Measurements from ENCODE around the gene SEPTIN5. TPM values are rescaled to one million over a fixed set of nuclear protein-coding genes. Genes with fewer than 3 reads are reported as not detected.

The SEPTIN5 gene
- total and polyA plus RNA-seq, 9 of the 15 experiments (the other 6 are each of a cell fraction or from before 2014, with no cell fraction given), result 0.03 to 195 (median 119) TPM

DNA sequence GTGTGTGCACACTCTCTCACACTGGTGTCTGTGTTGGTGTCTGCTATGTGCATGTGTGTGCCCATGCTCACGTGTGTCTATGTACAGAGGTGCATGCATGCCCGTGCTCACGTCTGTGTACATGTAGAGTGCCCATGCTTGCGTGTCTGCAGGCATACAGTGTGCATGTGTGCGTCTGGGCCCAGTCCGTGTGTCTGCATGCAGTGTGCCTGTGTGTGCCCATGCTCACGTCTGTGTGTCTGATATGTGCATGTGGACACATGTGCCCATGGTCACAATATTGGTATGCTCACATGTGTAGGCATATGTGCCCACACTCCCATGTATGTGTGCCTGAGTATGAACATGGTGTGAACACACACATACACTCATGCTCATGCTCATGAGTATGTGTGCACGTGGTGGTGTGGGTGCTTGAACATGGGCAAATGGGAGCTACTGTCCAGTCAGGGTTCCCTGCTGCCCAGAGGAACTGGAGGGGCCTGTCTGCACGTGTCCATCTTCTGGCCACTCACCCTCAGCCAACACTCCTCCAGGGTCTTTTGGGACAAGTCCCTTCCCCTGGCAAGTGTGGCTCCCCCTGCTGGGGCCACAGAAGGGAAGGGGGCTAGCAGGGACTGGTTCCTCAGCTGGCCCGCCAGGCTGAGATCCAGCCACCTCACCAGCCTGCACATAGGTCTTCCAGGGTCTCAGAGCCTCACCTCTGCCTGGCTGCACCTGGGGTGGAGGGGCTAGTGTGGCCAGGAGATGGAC lies 39.0 kb downstream of the SEPTIN5 start (continued):
- TF ChIP-seq, protein P1, sequence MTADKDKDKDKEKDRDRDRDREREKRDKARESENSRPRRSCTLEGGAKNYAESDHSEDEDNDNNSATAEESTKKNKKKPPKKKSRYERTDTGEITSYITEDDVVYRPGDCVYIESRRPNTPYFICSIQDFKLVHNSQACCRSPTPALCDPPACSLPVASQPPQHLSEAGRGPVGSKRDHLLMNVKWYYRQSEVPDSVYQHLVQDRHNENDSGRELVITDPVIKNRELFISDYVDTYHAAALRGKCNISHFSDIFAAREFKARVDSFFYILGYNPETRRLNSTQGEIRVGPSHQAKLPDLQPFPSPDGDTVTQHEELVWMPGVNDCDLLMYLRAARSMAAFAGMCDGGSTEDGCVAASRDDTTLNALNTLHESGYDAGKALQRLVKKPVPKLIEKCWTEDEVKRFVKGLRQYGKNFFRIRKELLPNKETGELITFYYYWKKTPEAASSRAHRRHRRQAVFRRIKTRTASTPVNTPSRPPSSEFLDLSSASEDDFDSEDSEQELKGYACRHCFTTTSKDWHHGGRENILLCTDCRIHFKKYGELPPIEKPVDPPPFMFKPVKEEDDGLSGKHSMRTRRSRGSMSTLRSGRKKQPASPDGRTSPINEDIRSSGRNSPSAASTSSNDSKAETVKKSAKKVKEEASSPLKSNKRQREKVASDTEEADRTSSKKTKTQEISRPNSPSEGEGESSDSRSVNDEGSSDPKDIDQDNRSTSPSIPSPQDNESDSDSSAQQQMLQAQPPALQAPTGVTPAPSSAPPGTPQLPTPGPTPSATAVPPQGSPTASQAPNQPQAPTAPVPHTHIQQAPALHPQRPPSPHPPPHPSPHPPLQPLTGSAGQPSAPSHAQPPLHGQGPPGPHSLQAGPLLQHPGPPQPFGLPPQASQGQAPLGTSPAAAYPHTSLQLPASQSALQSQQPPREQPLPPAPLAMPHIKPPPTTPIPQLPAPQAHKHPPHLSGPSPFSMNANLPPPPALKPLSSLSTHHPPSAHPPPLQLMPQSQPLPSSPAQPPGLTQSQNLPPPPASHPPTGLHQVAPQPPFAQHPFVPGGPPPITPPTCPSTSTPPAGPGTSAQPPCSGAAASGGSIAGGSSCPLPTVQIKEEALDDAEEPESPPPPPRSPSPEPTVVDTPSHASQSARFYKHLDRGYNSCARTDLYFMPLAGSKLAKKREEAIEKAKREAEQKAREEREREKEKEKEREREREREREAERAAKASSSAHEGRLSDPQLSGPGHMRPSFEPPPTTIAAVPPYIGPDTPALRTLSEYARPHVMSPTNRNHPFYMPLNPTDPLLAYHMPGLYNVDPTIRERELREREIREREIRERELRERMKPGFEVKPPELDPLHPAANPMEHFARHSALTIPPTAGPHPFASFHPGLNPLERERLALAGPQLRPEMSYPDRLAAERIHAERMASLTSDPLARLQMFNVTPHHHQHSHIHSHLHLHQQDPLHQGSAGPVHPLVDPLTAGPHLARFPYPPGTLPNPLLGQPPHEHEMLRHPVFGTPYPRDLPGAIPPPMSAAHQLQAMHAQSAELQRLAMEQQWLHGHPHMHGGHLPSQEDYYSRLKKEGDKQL (CRISPR knock-in tag; IDR thresholded peaks at IDR 0.05; ENCODE audit: borderline replicate concordance), result no peak
- TF ChIP-seq L3MBTL2 (IDR thresholded peaks at IDR 0.05) (peak; percentile 76), PRMT5 (CRISPR knock-in tag; IDR thresholded peaks at IDR 0.05) (peak; percentile 28; the same call in 1 of the 2 replicates), TAL1 (IDR thresholded peaks at IDR 0.05) (no peak), CBX3 (IDR thresholded peaks at IDR 0.05; ENCODE audit: borderline replicate concordance in 1 of 2, low read length in 2 of 2) (peak in 1 of 2 experiments; percentile 64; a peak in 1 of 3 replicates), U2AF1 (optimal IDR thresholded peaks at IDR 0.05; ENCODE audit: low read depth, low read length) (no peak), RBBP5 (IDR thresholded peaks at IDR 0.05; ENCODE audit: borderline replicate concordance, insufficient read depth, low read length, poor library complexity, severe bottlenecking) (peak; percentile 35), SPI1 (IDR thresholded peaks at IDR 0.05; ENCODE audit: borderline replicate concordance, low read depth, low read length) (0 out of 2 replicates have a peak, but pooled peaks have one; percentile 6), E2F3 (CRISPR knock-in tag; IDR thresholded peaks at IDR 0.05) (0 out of 2 replicates have a peak, but pooled peaks have one; percentile 38)
- TF ChIP-seq, protein P2, sequence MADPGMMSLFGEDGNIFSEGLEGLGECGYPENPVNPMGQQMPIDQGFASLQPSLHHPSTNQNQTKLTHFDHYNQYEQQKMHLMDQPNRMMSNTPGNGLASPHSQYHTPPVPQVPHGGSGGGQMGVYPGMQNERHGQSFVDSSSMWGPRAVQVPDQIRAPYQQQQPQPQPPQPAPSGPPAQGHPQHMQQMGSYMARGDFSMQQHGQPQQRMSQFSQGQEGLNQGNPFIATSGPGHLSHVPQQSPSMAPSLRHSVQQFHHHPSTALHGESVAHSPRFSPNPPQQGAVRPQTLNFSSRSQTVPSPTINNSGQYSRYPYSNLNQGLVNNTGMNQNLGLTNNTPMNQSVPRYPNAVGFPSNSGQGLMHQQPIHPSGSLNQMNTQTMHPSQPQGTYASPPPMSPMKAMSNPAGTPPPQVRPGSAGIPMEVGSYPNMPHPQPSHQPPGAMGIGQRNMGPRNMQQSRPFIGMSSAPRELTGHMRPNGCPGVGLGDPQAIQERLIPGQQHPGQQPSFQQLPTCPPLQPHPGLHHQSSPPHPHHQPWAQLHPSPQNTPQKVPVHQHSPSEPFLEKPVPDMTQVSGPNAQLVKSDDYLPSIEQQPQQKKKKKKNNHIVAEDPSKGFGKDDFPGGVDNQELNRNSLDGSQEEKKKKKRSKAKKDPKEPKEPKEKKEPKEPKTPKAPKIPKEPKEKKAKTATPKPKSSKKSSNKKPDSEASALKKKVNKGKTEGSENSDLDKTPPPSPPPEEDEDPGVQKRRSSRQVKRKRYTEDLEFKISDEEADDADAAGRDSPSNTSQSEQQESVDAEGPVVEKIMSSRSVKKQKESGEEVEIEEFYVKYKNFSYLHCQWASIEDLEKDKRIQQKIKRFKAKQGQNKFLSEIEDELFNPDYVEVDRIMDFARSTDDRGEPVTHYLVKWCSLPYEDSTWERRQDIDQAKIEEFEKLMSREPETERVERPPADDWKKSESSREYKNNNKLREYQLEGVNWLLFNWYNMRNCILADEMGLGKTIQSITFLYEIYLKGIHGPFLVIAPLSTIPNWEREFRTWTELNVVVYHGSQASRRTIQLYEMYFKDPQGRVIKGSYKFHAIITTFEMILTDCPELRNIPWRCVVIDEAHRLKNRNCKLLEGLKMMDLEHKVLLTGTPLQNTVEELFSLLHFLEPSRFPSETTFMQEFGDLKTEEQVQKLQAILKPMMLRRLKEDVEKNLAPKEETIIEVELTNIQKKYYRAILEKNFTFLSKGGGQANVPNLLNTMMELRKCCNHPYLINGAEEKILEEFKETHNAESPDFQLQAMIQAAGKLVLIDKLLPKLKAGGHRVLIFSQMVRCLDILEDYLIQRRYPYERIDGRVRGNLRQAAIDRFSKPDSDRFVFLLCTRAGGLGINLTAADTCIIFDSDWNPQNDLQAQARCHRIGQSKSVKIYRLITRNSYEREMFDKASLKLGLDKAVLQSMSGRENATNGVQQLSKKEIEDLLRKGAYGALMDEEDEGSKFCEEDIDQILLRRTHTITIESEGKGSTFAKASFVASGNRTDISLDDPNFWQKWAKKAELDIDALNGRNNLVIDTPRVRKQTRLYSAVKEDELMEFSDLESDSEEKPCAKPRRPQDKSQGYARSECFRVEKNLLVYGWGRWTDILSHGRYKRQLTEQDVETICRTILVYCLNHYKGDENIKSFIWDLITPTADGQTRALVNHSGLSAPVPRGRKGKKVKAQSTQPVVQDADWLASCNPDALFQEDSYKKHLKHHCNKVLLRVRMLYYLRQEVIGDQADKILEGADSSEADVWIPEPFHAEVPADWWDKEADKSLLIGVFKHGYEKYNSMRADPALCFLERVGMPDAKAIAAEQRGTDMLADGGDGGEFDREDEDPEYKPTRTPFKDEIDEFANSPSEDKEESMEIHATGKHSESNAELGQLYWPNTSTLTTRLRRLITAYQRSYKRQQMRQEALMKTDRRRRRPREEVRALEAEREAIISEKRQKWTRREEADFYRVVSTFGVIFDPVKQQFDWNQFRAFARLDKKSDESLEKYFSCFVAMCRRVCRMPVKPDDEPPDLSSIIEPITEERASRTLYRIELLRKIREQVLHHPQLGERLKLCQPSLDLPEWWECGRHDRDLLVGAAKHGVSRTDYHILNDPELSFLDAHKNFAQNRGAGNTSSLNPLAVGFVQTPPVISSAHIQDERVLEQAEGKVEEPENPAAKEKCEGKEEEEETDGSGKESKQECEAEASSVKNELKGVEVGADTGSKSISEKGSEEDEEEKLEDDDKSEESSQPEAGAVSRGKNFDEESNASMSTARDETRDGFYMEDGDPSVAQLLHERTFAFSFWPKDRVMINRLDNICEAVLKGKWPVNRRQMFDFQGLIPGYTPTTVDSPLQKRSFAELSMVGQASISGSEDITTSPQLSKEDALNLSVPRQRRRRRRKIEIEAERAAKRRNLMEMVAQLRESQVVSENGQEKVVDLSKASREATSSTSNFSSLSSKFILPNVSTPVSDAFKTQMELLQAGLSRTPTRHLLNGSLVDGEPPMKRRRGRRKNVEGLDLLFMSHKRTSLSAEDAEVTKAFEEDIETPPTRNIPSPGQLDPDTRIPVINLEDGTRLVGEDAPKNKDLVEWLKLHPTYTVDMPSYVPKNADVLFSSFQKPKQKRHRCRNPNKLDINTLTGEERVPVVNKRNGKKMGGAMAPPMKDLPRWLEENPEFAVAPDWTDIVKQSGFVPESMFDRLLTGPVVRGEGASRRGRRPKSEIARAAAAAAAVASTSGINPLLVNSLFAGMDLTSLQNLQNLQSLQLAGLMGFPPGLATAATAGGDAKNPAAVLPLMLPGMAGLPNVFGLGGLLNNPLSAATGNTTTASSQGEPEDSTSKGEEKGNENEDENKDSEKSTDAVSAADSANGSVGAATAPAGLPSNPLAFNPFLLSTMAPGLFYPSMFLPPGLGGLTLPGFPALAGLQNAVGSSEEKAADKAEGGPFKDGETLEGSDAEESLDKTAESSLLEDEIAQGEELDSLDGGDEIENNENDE (IDR thresholded peaks at IDR 0.05; ENCODE audit: low read depth, low read length), result peak; percentile 38
